Activated naive CD8-positive, alpha-beta T cell treated with anti-CD3 and anti-CD28 coated beads, Interleukin-2, amount 10 ng/mL, durations not matched to agents 7 days and 5 days (primary cell): Measurements from ENCODE around the gene TTC16. TPM values are rescaled to one million over a fixed set of nuclear protein-coding genes. Genes with fewer than 3 reads are reported as not detected.
"Not testable (repeated sequence)": the region's sequence is repeated elsewhere in the genome, so short reads cannot be mapped to it uniquely, and the experiment has no call there.

Experiments
- ATAC-seq: fragments of 150-1000 bp; cut with Tn5 transposase; one replicate; pipeline ENCODE4 v1.10.0; 2021; ENCODE audit warnings: low read depth, moderate library complexity
- POLR2A ChIA-PET: fragments of 350-600 bp; sonication (Branson Sonifier 250); formaldehyde crosslinking; loops from one replicate; lab custom pipeline; 2021; ENCODE audit warnings: antibody characterized with exemption; lab: Charles Lee
- DNase-seq: peaks from one replicate; pipeline ENCODE4 v3.0.0; 2021
- H3K27ac Mint-ChIP-seq: one replicate; pipeline ENCODE4 v1.8.0; 2022; ENCODE audit warnings: mild to moderate bottlenecking, mixed read lengths
- H3K27me3 Mint-ChIP-seq: one replicate; pipeline ENCODE4 v1.8.0; 2022; ENCODE audit warnings: mild to moderate bottlenecking, moderate library complexity, mixed read lengths
- H3K36me3 Mint-ChIP-seq: one replicate; pipeline ENCODE4 v1.8.0; 2021; ENCODE audit warnings: mild to moderate bottlenecking, mixed read lengths
- H3K4me1 Mint-ChIP-seq: one replicate; pipeline ENCODE4 v1.8.0; 2021; ENCODE audit warnings: mixed read lengths
- H3K4me3 Mint-ChIP-seq: one replicate; pipeline ENCODE4 v1.8.0; 2022; ENCODE audit warnings: mild to moderate bottlenecking, moderate library complexity, mixed read lengths
- H3K9me3 Mint-ChIP-seq: one replicate; pipeline ENCODE4 v1.8.0; 2021; ENCODE audit warnings: mixed read lengths
- total RNA-seq, 2 experiments: library from RNA; stranded (reverse); gene quantifications; one replicate each; pipeline ENCODE4 v1.2.3, GENCODE V29; 2021

The TTC16 gene
- total RNA-seq, 2 experiments from 2014 or later, result 4.4 to 5.3 TPM

DNA sequence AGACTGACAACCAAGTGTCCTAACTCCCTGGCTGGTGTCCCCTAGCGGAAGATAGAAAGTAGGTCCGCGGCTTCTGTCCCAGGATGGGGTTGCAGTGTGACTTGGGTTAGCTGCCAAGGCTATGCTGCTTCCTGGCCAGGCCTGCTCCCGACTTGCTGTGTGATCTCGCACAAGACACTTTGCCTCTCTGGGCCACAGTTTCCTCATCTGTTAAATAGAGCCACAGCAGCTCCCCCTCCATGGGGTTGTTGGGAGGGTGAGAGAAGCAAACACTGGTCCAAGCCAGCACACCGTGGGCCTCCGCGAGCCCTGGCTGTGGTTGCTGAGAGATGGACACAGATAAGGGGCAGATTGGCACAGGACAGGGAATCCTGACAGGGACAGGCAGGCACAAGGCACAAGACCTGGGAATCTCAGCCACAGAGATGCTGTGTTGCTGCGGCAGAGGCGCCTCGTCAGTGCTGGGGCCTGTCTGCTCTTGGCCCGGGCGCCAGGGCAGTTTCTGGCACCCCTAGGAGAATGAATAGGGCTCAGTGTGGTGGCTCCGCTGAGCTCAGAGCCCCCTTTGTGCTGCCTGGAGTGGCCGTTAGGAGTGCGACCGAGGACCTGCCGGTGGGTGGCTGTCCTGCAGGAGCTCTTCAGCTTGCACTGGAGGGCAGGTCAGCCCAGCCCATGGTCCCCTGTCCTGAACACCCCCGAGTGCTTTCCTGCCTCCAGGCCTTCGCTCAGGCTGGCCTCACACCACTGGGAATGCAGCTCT, 64.4 kb downstream of the TTC16 start:
- Mint-ChIP-seq H3K27ac (peak overlapping the region; percentile 99), H3K4me1 (peaks cover 52% of the 10 kb centered on the region), H3K36me3 (peaks cover 15% of the 10 kb centered on the region), H3K9me3 (no peaks in the 10 kb centered on the region), H3K4me3 (peak overlapping the region; percentile 100), H3K27me3 (no peaks in the 10 kb centered on the region)
- no peak for ATAC-seq
- POLR2A ChIA-PET, result interaction anchor here (0.5 to 2.5 kb wide), 9 partner anchors 9 to 1251 kb away, joined by 3 to 27 read pairs (median 4); partner anchors contain the start of gene TOR2A
- no peak for DNase-seq

DNA sequence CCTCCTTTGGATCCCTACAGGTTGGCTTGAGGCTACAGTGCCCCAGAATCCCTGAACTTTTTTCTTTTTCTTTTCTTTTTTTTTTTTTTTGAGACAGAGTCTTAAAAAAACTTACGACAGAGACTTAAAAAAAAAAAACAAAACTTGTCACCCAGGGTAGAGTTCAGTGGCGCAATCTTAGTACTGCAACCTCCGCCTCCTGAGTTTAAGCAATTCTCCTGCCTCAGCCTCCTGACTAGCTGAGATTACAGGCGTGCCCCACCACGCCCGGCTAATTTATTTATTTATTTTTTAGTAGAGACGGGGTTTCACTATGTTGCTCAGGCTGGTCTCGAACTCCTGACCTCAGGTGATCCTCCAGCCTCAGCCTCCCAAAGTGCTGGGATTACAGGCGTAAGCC, 65.0 kb downstream of the TTC16 start:
- peaks cover 52% of the 10 kb centered on the region for H3K4me1 Mint-ChIP-seq
- not testable (repeated sequence) for H3K9me3 Mint-ChIP-seq, DNase-seq, H3K27me3 Mint-ChIP-seq, ATAC-seq, H3K4me3 Mint-ChIP-seq
- POLR2A ChIA-PET, result interaction anchor here (0.7 to 2.2 kb wide), 4 partner anchors 10 to 312 kb away, joined by 4 to 6 read pairs (median 4); partner anchors contain the start of gene TOR2A
- peaks cover 15% of the 10 kb centered on the region for H3K36me3 Mint-ChIP-seq
- H3K27ac Mint-ChIP-seq, result peak overlapping the region; percentile 99

Other genes starting within 250 kb of the TTC16 start
- 10 to 100 TPM; 19.8 to 21.7 TPM for gene STXBP1, start 103.8 kb upstream of the TTC16 start, total RNA-seq
- under 1 TPM in 1 of 2 experiments, not detected in 1; 0.23 TPM for gene CFAP157, start 9.1 kb upstream of the TTC16 start, total RNA-seq
- 10 to 100 TPM in 1 of 2 experiments, 1 to 10 TPM in 1; 9.9 to 13.1 TPM for gene PTRH1, start 416 bp upstream of the TTC16 start, total RNA-seq
- 10 to 100 TPM; 21.7 to 24.4 TPM for gene TOR2A, start 19.2 kb downstream of the TTC16 start, total RNA-seq
- 10 to 100 TPM; 64.6 to 67.1 TPM for gene SH2D3C, start 62.6 kb downstream of the TTC16 start, total RNA-seq
- gene CDK9, start 70.0 kb downstream of the TTC16 start, total RNA-seq, result 100 to 1,000 TPM; 134 to 136 TPM
- gene FPGS, start 86.8 kb downstream of the TTC16 start, total RNA-seq, result 100 to 1,000 TPM; 108 to 109 TPM
- gene ENG, start 138.6 kb downstream of the TTC16 start, total RNA-seq, result 10 to 100 TPM; 19.7 to 20.1 TPM
- gene AK1, start 161.6 kb downstream of the TTC16 start, total RNA-seq, result 10 to 100 TPM; 46.8 to 54.6 TPM
- gene ST6GALNAC6, start 183.5 kb downstream of the TTC16 start, total RNA-seq, result 100 to 1,000 TPM; 105 to 112 TPM
- 10 to 100 TPM; 51.1 to 59.5 TPM for gene ST6GALNAC4, start 201.0 kb downstream of the TTC16 start, total RNA-seq
- 1 to 10 TPM; 1.5 to 1.9 TPM for gene PIP5KL1, start 214.7 kb downstream of the TTC16 start, total RNA-seq
- 10 to 100 TPM; 49.2 to 54.2 TPM for gene DPM2, start 221.8 kb downstream of the TTC16 start, total RNA-seq